H1 (cell line): ENCODE measurements around the gene LRRC63. TPM values are rescaled to one million over a fixed set of nuclear protein-coding genes. Genes with fewer than 3 reads are reported as not detected.

Source experiments
- CTCF ChIA-PET: fragments of 300-600 bp; sonication (Branson Sonifier 250); formaldehyde crosslinking; loops from one replicate; lab custom pipeline; 2021; ENCODE audit not compliant: partially characterized antibody; lab: Charles Lee
- POLR2A ChIA-PET: fragments of 300-600 bp; sonication (Branson Sonifier 250); formaldehyde crosslinking; loops from one replicate; lab custom pipeline; 2021; ENCODE audit warnings: inconsistent platforms; ENCODE audit not compliant: partially characterized antibody; lab: Charles Lee
- DNase-seq, 2 experiments: peaks; one replicate each; pipeline versions ENCODE4 v3.0.0 to v3.0.0-alpha.2; 2010 to 2022; ENCODE audit warnings: low spot score in 2 of 2, low read depth in 1 of 2, mixed read lengths in 1 of 2
- FAIRE-seq: peaks from 2 replicates; lab custom pipeline; 2011; peaks lifted over from hg19 to GRCh38; lab: Jason Lieb, UNC
- H2AFZ ChIP-seq: 2 replicates; pipeline ENCODE4 v1.8.1; 2012; ENCODE audit warnings: low read length, inconsistent platforms
- H2AK5ac ChIP-seq: 2 replicates; pipeline ENCODE4 v1.6.1; 2013; ENCODE audit warnings: low read depth, low read length
- H2BK120ac ChIP-seq: replicated peaks from 2 replicates; pipeline ENCODE3; 2013; ENCODE audit warnings: low read depth, low read length, inconsistent platforms
- H2BK12ac ChIP-seq: 2 replicates; pipeline ENCODE4 v1.6.1; 2013; ENCODE audit warnings: low read depth, low read length
- H2BK15ac ChIP-seq: 2 replicates; pipeline ENCODE4 v1.6.1; 2013; ENCODE audit warnings: low read length
- H2BK20ac ChIP-seq: 2 replicates; pipeline ENCODE4 v1.6.1; 2013; ENCODE audit warnings: low read length
- H2BK5ac ChIP-seq: 2 replicates; pipeline ENCODE4 v1.6.1; 2013; ENCODE audit warnings: low read depth, low read length
- H3K14ac ChIP-seq: 2 replicates; pipeline ENCODE4 v1.6.1; 2013; ENCODE audit warnings: inconsistent platforms; ENCODE audit not compliant: insufficient read length
- H3K18ac ChIP-seq: 2 replicates; pipeline ENCODE4 v1.6.1; 2013; ENCODE audit warnings: low read length; ENCODE audit errors: extremely low read depth
- H3K23ac ChIP-seq: 2 replicates; pipeline ENCODE4 v1.6.1; 2013; ENCODE audit warnings: inconsistent platforms; ENCODE audit not compliant: insufficient read length
- H3K23me2 ChIP-seq: 2 replicates; pipeline ENCODE4 v1.6.1; 2013; ENCODE audit warnings: low read depth, low read length
- H3K27ac ChIP-seq: 2 replicates; pipeline ENCODE4 v1.6.1; 2011; ENCODE audit warnings: low read depth, low read length, inconsistent platforms
- H3K27me3 ChIP-seq, 4 experiments: replicated peaks in 1 of 4; 1 replicate in 1 of 4; 2 replicates in 3 of 4; pipeline versions ENCODE4 v1.6.1 to v1.8.1; 2011 to 2013; ENCODE audit warnings: low read length in 3 of 4, mild to moderate bottlenecking in 3 of 4, inconsistent platforms in 2 of 4, mixed read lengths in 2 of 4, moderate library complexity in 1 of 4; ENCODE audit not compliant: control insufficient read depth in 3 of 4, insufficient read depth in 3 of 4; ENCODE audit errors: extremely low read depth in 1 of 4
- H3K36me3 ChIP-seq, 4 experiments: 2 replicates each; pipeline versions ENCODE4 v1.6.1 to v1.8.1; 2011 to 2013; ENCODE audit warnings: mild to moderate bottlenecking in 4 of 4, low read length in 3 of 4, moderate library complexity in 2 of 4, control low read depth in 1 of 4, inconsistent platforms in 1 of 4; ENCODE audit not compliant: insufficient read depth in 4 of 4, control insufficient read depth in 2 of 4
- H3K4ac ChIP-seq: replicated peaks from 2 replicates; pipeline ENCODE3; 2013; ENCODE audit warnings: low read length, low read depth, mixed read lengths, inconsistent platforms; ENCODE audit not compliant: insufficient read length
- H3K4me1 ChIP-seq, 4 experiments: replicated peaks in 1 of 4; 1 replicate in 1 of 4; 2 replicates in 3 of 4; pipeline versions ENCODE4 v1.6.1 to v1.8.1; 2011 to 2013; ENCODE audit warnings: low read length in 3 of 4, inconsistent platforms in 2 of 4, mixed read lengths in 1 of 4; ENCODE audit not compliant: insufficient read depth in 4 of 4, control insufficient read depth in 3 of 4
- H3K4me2 ChIP-seq, 2 experiments: 2 replicates each; pipeline versions ENCODE4 v1.6.1 to v1.8.1; 2011 to 2013; ENCODE audit warnings: low read depth in 2 of 2, low read length in 2 of 2, control low read depth in 1 of 2, inconsistent platforms in 1 of 2, mild to moderate bottlenecking in 1 of 2; ENCODE audit not compliant: insufficient read depth in 1 of 2
- H3K4me3 ChIP-seq, 4 experiments: fragments of 200-600, 300-600 bp in 1 of 4; sonication (generic), shearing (Covaris generic), sonication (Bioruptor Twin) in 1 of 4; 2 replicates each; pipeline versions ENCODE4 v1.5.1 to v1.8.1; 2011 to 2016; ENCODE audit warnings: low read length in 4 of 4, low read depth in 3 of 4, control low read depth in 2 of 4, inconsistent platforms in 2 of 4, mild to moderate bottlenecking in 2 of 4, mixed read lengths in 1 of 4, moderate library complexity in 1 of 4; ENCODE audit not compliant: insufficient read depth in 2 of 4; ENCODE audit errors: extremely low read depth in 1 of 4
- H3K56ac ChIP-seq: replicated peaks from 2 replicates; pipeline ENCODE3; 2013; ENCODE audit warnings: low read depth, mild to moderate bottlenecking, mixed read lengths, low read length, inconsistent platforms; ENCODE audit not compliant: insufficient read length
- H3K79me1 ChIP-seq: 2 replicates; pipeline ENCODE4 v1.6.1; 2013; ENCODE audit warnings: low read depth, low read length, control low read depth
- H3K79me2 ChIP-seq, 2 experiments: 2 replicates each; pipeline versions ENCODE4 v1.6.1 to v1.8.1; 2012 to 2013; ENCODE audit warnings: low read length in 2 of 2, mild to moderate bottlenecking in 2 of 2, inconsistent platforms in 1 of 2; ENCODE audit not compliant: insufficient read depth in 2 of 2, control insufficient read depth in 1 of 2
- H3K9ac ChIP-seq, 4 experiments: replicated peaks in 1 of 4; 1 replicate in 1 of 4; 2 replicates in 3 of 4; pipeline versions ENCODE4 v1.6.1 to v1.8.1; 2011 to 2013; ENCODE audit warnings: low read depth in 3 of 4, low read length in 3 of 4, control low read depth in 2 of 4, mild to moderate bottlenecking in 2 of 4, moderate library complexity in 2 of 4, inconsistent platforms in 1 of 4; ENCODE audit errors: extremely low read depth in 1 of 4
- H3K9me3 ChIP-seq, 2 experiments: 2 replicates each; pipeline versions ENCODE4 v1.6.1 to v1.8.1; 2012 to 2013; ENCODE audit warnings: mild to moderate bottlenecking in 2 of 2, moderate library complexity in 2 of 2, control low read depth in 1 of 2, inconsistent platforms in 1 of 2, low read depth in 1 of 2, low read length in 1 of 2, mixed read lengths in 1 of 2; ENCODE audit not compliant: insufficient read depth in 2 of 2
- H4K20me1 ChIP-seq, 2 experiments: replicated peaks in 1 of 2; 2 replicates each; pipeline versions ENCODE3 to v1.8.1; 2011 to 2013; ENCODE audit warnings: inconsistent platforms in 2 of 2, low read length in 2 of 2, mild to moderate bottlenecking in 1 of 2; ENCODE audit not compliant: insufficient read depth in 2 of 2, control insufficient read depth in 1 of 2
- H4K5ac ChIP-seq: 2 replicates; pipeline ENCODE4 v1.6.1; 2013; ENCODE audit warnings: low read length, low read depth, mixed read lengths, inconsistent platforms; ENCODE audit not compliant: insufficient read length
- H4K8ac ChIP-seq: 2 replicates; pipeline ENCODE4 v1.8.0; 2013; ENCODE audit warnings: mild to moderate bottlenecking, moderate library complexity, low read length, inconsistent platforms; ENCODE audit not compliant: insufficient read depth; ENCODE audit errors: extremely low read depth
- H4K91ac ChIP-seq: replicated peaks from 2 replicates; pipeline ENCODE3; 2013; ENCODE audit warnings: low read length, mixed read lengths, inconsistent platforms; ENCODE audit not compliant: insufficient read length
- BRCA1 ChIP-seq: IDR thresholded peaks from 2 replicates; pipeline ENCODE4 v1.6.1; 2012; ENCODE audit warnings: low read depth, low read length, improper control_type of control experiment
- CREB1 ChIP-seq: IDR thresholded peaks from 2 replicates; pipeline ENCODE4 v1.6.1; 2012; ENCODE audit warnings: inconsistent platforms
- FOSL1 ChIP-seq: IDR thresholded peaks from 2 replicates; pipeline ENCODE4 v1.6.1; 2011; ENCODE audit warnings: mild to moderate bottlenecking, low read depth, low read length, moderate library complexity; ENCODE audit not compliant: insufficient read depth
- GABPA ChIP-seq: IDR thresholded peaks from 2 replicates; pipeline ENCODE4 v1.6.1; 2011; ENCODE audit warnings: mild to moderate bottlenecking, low read length, moderate library complexity, borderline replicate concordance; ENCODE audit not compliant: insufficient read depth
- JUN ChIP-seq: IDR thresholded peaks from 2 replicates; pipeline ENCODE4 v1.6.1; 2011; ENCODE audit warnings: low read depth, mild to moderate bottlenecking, improper control_type of control experiment, low read length
- PHF8 ChIP-seq: fragments of 200-600 bp; sonication (generic); conservative IDR thresholded peaks from 2 replicates; pipeline ENCODE4 v1.7.1; 2012; ENCODE audit warnings: low read depth, mild to moderate bottlenecking, inconsistent platforms, low read length, moderate library complexity
- POLR2AphosphoS5 ChIP-seq: IDR thresholded peaks from 2 replicates; pipeline ENCODE4 v1.6.1; 2011; ENCODE audit warnings: low read depth, low read length
- SP2 ChIP-seq: IDR thresholded peaks from 2 replicates; pipeline ENCODE4 v1.6.1; 2012; ENCODE audit warnings: mild to moderate bottlenecking, low read length, inconsistent platforms
- SRF ChIP-seq: IDR thresholded peaks from 2 replicates; pipeline ENCODE4 v1.6.1; 2011; ENCODE audit warnings: mild to moderate bottlenecking, low read depth, low read length, moderate library complexity
- polyA plus RNA-seq, 7 experiments: library from polyadenylated mRNA; depleted of rRNA in 3 of 7; stranded (reverse) in 5 of 7; unstranded in 2 of 7; fragments of >200 nt in 5 of 7; fragments of 200-250 nt in 2 of 7; gene quantifications; 1 replicate in 5 of 7; 2 replicates in 1 of 7; 4 replicates in 1 of 7; pipeline versions ENCODE4 v1.2.1 to v1.2.3, GENCODE V29; 2011 to 2013; ENCODE audit warnings: missing spikeins in 2 of 7, mixed read lengths in 2 of 7
- total RNA-seq: library from RNA; stranded (reverse); fragmentation: NEBNext Ultra II Directional; extraction: Animal tissue kit (Norgen Biotek cat#: 25700); gene quantifications from 2 replicates; pipeline ENCODE4 v1.2.1, GENCODE V29; 2021

LRRC63 gene
- total and polyA plus RNA-seq, 2 of the 8 experiments (the other 6 are each of a cell fraction or from before 2014, with no cell fraction given), result not detected

DNA sequence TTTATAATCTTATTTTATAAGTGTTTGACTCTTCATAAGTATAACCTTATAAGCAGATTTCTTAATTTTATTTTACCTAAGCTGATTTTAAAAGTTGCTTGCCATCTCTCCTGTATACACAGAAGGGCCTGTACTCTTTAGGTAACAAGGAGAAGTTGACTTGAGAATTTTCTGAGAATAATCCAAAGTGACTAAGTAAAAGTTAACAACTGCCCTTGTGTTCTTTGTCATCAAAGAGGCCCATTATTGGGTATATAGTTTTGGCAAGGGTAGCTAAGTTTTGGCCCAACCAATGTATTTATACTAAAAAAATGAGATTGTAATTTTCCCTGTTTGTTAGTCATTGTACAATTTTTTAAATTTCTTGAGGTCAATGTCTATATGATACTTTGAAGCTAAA, 32.9 kb upstream of the LRRC63 start:
- H3K4me1 ChIP-seq, result peaks cover 0 to 3% (median 0%) of the 10 kb centered on the region in 4 experiments; a peak in 1 of 7 replicates
- FAIRE-seq, result no peak
- no peak overlapping the region for H2BK5ac ChIP-seq
- no peak for DNase-seq
- H2BK15ac ChIP-seq, result no peak overlapping the region
- no peaks in the 10 kb centered on the region for H3K36me3 ChIP-seq
- H3K79me2 ChIP-seq, result no peaks in the 10 kb centered on the region
- H4K5ac ChIP-seq, result no peak overlapping the region
- H3K4me2 ChIP-seq, result no peak overlapping the region
- no peak overlapping the region for H3K27ac ChIP-seq
- CTCF ChIA-PET, result interaction anchor here (1.6 kb wide), 1 partner anchor 19 kb away, joined by 4 read pairs; no protein-coding TSS in a partner anchor
- no peaks in the 10 kb centered on the region for H3K79me1 ChIP-seq
- no peak overlapping the region for H3K4me3 ChIP-seq
- no peaks in the 10 kb centered on the region for H3K27me3 ChIP-seq
- H3K9me3 ChIP-seq, result no peaks in the 10 kb centered on the region
- no peak overlapping the region for H3K9ac ChIP-seq
- H2BK120ac ChIP-seq, result no peak overlapping the region
- no peak overlapping the region for H3K23ac ChIP-seq
- H4K8ac ChIP-seq, result no peak overlapping the region
- H4K91ac ChIP-seq, result no peak overlapping the region
- POLR2A ChIA-PET, result no interaction called here
- H3K4ac ChIP-seq, result no peak overlapping the region
- H3K14ac ChIP-seq, result no peak overlapping the region
- H4K20me1 ChIP-seq, result no peaks in the 10 kb centered on the region
- H2AFZ ChIP-seq, result no peak overlapping the region
- H2BK12ac ChIP-seq, result no peak overlapping the region
- H2AK5ac ChIP-seq, result no peak overlapping the region
- no peak overlapping the region for H3K56ac ChIP-seq
- no peak overlapping the region for H2BK20ac ChIP-seq
- no peaks in the 10 kb centered on the region for H3K23me2 ChIP-seq
- H3K18ac ChIP-seq, result no peak overlapping the region
- TF ChIP-seq POLR2AphosphoS5 (no peak), SP2 (no peak), BRCA1 (no peak), GABPA (no peak), PHF8 (no peak), JUN (no peak), FOSL1 (no peak), SRF (no peak), CREB1 (no peak)
